T-helper 17 cell (primary cell): ENCODE data around the gene SULT1C4. TPM values are rescaled to one million over a fixed set of nuclear protein-coding genes. Genes with fewer than 3 reads are reported as not detected.

Experiments used
- ATAC-seq: fragments of 150-1000 bp; cut with Tn5 transposase; 2 replicates; pipeline ENCODE4 v1.10.0; 2021; ENCODE audit warnings: mild to moderate bottlenecking, moderate library complexity
- DNase-seq, 3 donors: peaks; one replicate each; pipeline versions ENCODE4 v3.0.0 to v3.0.0-alpha.2; 2020 to 2021
- H3K9me3 ChIP-seq: one replicate; pipeline ENCODE4 v1.7.0; 2013; ENCODE audit warnings: low read length, mild to moderate bottlenecking; ENCODE audit not compliant: control insufficient read depth, poor library complexity, severe bottlenecking
- H3K27ac Mint-ChIP-seq: one replicate; pipeline ENCODE4 v1.8.0; 2022; ENCODE audit warnings: mild to moderate bottlenecking, moderate library complexity, mixed read lengths
- H3K27me3 Mint-ChIP-seq: one replicate; pipeline ENCODE4 v1.8.0; 2022; ENCODE audit warnings: mixed read lengths
- H3K36me3 Mint-ChIP-seq: one replicate; pipeline ENCODE4 v1.8.0; 2022; ENCODE audit warnings: low read depth, mixed read lengths
- H3K4me1 Mint-ChIP-seq: one replicate; pipeline ENCODE4 v1.8.0; 2022; ENCODE audit warnings: mild to moderate bottlenecking, mixed read lengths
- H3K4me3 Mint-ChIP-seq: one replicate; pipeline ENCODE4 v1.8.0; 2022; ENCODE audit warnings: mild to moderate bottlenecking, moderate library complexity, mixed read lengths
- total RNA-seq, 4 donors: library from RNA in 2 of 4; stranded (reverse) in 2 of 4; gene quantifications; one replicate each; pipeline ENCODE4 v1.2.3 and lab custom pipeline; 2022 to 2026

SULT1C4 gene
- total RNA-seq, 2 donors from 2014 or later: 0.31 TPM; not detected in 1

- H3K9me3 ChIP-seq: no peaks in the 10 kb centered on the region
- Mint-ChIP-seq H3K36me3 (peaks cover 10% of the 10 kb centered on the region), H3K4me1 (peaks cover 2% of the 10 kb centered on the region), H3K4me3 (no peak overlapping the region), H3K27me3 (peaks cover 50% of the 10 kb centered on the region), H3K27ac (no peak overlapping the region)
- DNase-seq (no peak), ATAC-seq (no peak)
Measured at GRCh38 chr2:108360776-108361468, 16.8 kb upstream of the SULT1C4 start.

GRCh38 chr2:108363024-108363907 lies 14.5 kb upstream of the SULT1C4 start:
- H3K9me3 ChIP-seq: no peaks in the 10 kb centered on the region
- Mint-ChIP-seq H3K27ac (no peak overlapping the region), H3K4me1 (peaks cover 2% of the 10 kb centered on the region), H3K36me3 (peaks cover 7% of the 10 kb centered on the region), H3K4me3 (no peak overlapping the region), H3K27me3 (peaks cover 40% of the 10 kb centered on the region)
- no peak for DNase-seq
- ATAC-seq: no peak

- Mint-ChIP-seq H3K4me3 (no peak overlapping the region), H3K4me1 (peaks cover 2% of the 10 kb centered on the region), H3K27me3 (peaks cover 40% of the 10 kb centered on the region), H3K27ac (no peak overlapping the region), H3K36me3 (peaks cover 7% of the 10 kb centered on the region)
- no peaks in the 10 kb centered on the region for H3K9me3 ChIP-seq
- DNase-seq (no peak), ATAC-seq (no peak)
Measured at GRCh38 chr2:108363908-108364225, 13.9 kb upstream of the SULT1C4 start.

GRCh38 chr2:108364676-108365297 lies 13.0 kb upstream of the SULT1C4 start:
- Mint-ChIP-seq H3K27me3 (peaks cover 36% of the 10 kb centered on the region), H3K4me1 (peaks cover 2% of the 10 kb centered on the region), H3K4me3 (no peak overlapping the region), H3K36me3 (peaks cover 7% of the 10 kb centered on the region), H3K27ac (no peak overlapping the region)
- ATAC-seq (no peak), DNase-seq (no peak)
- no peaks in the 10 kb centered on the region for H3K9me3 ChIP-seq

GRCh38 chr2:108365656-108366055 lies 12.1 kb upstream of the SULT1C4 start:
- no peak for ATAC-seq
- Mint-ChIP-seq H3K27me3 (peaks cover 36% of the 10 kb centered on the region), H3K27ac (no peak overlapping the region), H3K36me3 (peaks cover 7% of the 10 kb centered on the region), H3K4me1 (peaks cover 2% of the 10 kb centered on the region), H3K4me3 (no peak overlapping the region)
- DNase-seq: no peak
- no peaks in the 10 kb centered on the region for H3K9me3 ChIP-seq

- peaks cover 36% of the 10 kb centered on the region for H3K27me3 Mint-ChIP-seq
- H3K36me3 Mint-ChIP-seq: peaks cover 3% of the 10 kb centered on the region
- no peak overlapping the region for H3K4me3 Mint-ChIP-seq
- ATAC-seq (no peak), DNase-seq (no peak)
- no peak overlapping the region for H3K27ac Mint-ChIP-seq
- no peaks in the 10 kb centered on the region for H3K9me3 ChIP-seq
- peaks cover 2% of the 10 kb centered on the region for H3K4me1 Mint-ChIP-seq
Measured at GRCh38 chr2:108367014-108367413, 10.7 kb upstream of the SULT1C4 start.

- Mint-ChIP-seq H3K4me3 (no peak overlapping the region), H3K27me3 (peaks cover 33% of the 10 kb centered on the region), H3K4me1 (peaks cover 2% of the 10 kb centered on the region), H3K36me3 (peaks cover 3% of the 10 kb centered on the region), H3K27ac (no peak overlapping the region)
- DNase-seq (no peak), ATAC-seq (no peak)
- no peaks in the 10 kb centered on the region for H3K9me3 ChIP-seq
Measured at GRCh38 chr2:108367561-108368175, 10.1 kb upstream of the SULT1C4 start.

GRCh38 chr2:108369153-108369552 lies 8.6 kb upstream of the SULT1C4 start:
- no peak overlapping the region for H3K4me3 Mint-ChIP-seq
- H3K36me3 Mint-ChIP-seq: no peaks in the 10 kb centered on the region
- H3K9me3 ChIP-seq: no peaks in the 10 kb centered on the region
- no peak for ATAC-seq
- peaks cover 25% of the 10 kb centered on the region for H3K27me3 Mint-ChIP-seq
- DNase-seq: no peak
- no peaks in the 10 kb centered on the region for H3K4me1 Mint-ChIP-seq
- H3K27ac Mint-ChIP-seq: no peak overlapping the region

- H3K4me1 Mint-ChIP-seq: no peaks in the 10 kb centered on the region
- H3K36me3 Mint-ChIP-seq: no peaks in the 10 kb centered on the region
- no peaks in the 10 kb centered on the region for H3K9me3 ChIP-seq
- peaks cover 25% of the 10 kb centered on the region for H3K27me3 Mint-ChIP-seq
- no peak overlapping the region for H3K4me3 Mint-ChIP-seq
- DNase-seq (no peak), ATAC-seq (no peak)
- H3K27ac Mint-ChIP-seq: no peak overlapping the region
Measured at GRCh38 chr2:108370080-108370479, 7.7 kb upstream of the SULT1C4 start.

- H3K27ac Mint-ChIP-seq: no peak overlapping the region
- H3K4me3 Mint-ChIP-seq: no peak overlapping the region
- H3K4me1 Mint-ChIP-seq: no peaks in the 10 kb centered on the region
- ATAC-seq: no peak
- H3K9me3 ChIP-seq: no peaks in the 10 kb centered on the region
- H3K27me3 Mint-ChIP-seq: peaks cover 20% of the 10 kb centered on the region
- no peaks in the 10 kb centered on the region for H3K36me3 Mint-ChIP-seq
- no peak for DNase-seq
Measured at GRCh38 chr2:108376774-108377173, 980 bp upstream of the SULT1C4 start.

- Mint-ChIP-seq H3K36me3 (no peaks in the 10 kb centered on the region), H3K27ac (no peak overlapping the region), H3K4me3 (peak overlapping the region; percentile 13), H3K4me1 (no peaks in the 10 kb centered on the region), H3K27me3 (peaks cover 20% of the 10 kb centered on the region)
- no peak for DNase-seq
- no peaks in the 10 kb centered on the region for H3K9me3 ChIP-seq
- ATAC-seq: no peak
Measured at GRCh38 chr2:108377401-108377800, 353 bp upstream of the SULT1C4 start.

GRCh38 chr2:108378851-108379250 lies 1.1 kb downstream of the SULT1C4 start:
- Mint-ChIP-seq H3K36me3 (no peaks in the 10 kb centered on the region), H3K27ac (no peak overlapping the region), H3K4me3 (no peak overlapping the region), H3K4me1 (no peaks in the 10 kb centered on the region), H3K27me3 (peaks cover 16% of the 10 kb centered on the region)
- ATAC-seq: no peak
- no peaks in the 10 kb centered on the region for H3K9me3 ChIP-seq
- DNase-seq: no peak

GRCh38 chr2:108382196-108382595 lies 4.4 kb downstream of the SULT1C4 start:
- H3K9me3 ChIP-seq: no peaks in the 10 kb centered on the region
- Mint-ChIP-seq H3K4me1 (no peaks in the 10 kb centered on the region), H3K27ac (no peak overlapping the region), H3K27me3 (peaks cover 9% of the 10 kb centered on the region), H3K4me3 (no peak overlapping the region), H3K36me3 (no peaks in the 10 kb centered on the region)
- DNase-seq: no peak
- ATAC-seq: no peak
